A549 (cell line): ENCODE results near the gene RBM24. TPM values are rescaled to one million over a fixed set of nuclear protein-coding genes. Genes with fewer than 3 reads are reported as not detected.
"Not testable (repeated sequence)": the region's sequence is repeated elsewhere in the genome, so short reads cannot be mapped to it uniquely, and the experiment has no call there.

Experiments used
- ATAC-seq, 2 experiments: fragments of 200-7000 bp in 1 of 2; fragments of >200 bp in 1 of 2; cut with Nextera tagmentation in 1 of 2; cut with Tn5 transposase in 1 of 2; 3 replicates each; pipeline versions ENCODE4 v1.8.0 to v1.9.1; 2018 to 2020; ENCODE audit warnings: mild to moderate bottlenecking in 1 of 2, moderate library complexity in 1 of 2
- CTCF ChIA-PET: fragments of 300-600 bp; sonication (Branson Sonifier 250); formaldehyde crosslinking; extraction: SDS; loops from one replicate; lab custom pipeline; 2021; ENCODE audit warnings: antibody characterized with exemption, inconsistent platforms; lab: Yijun Ruan, JAX
- POLR2A ChIA-PET: fragments of 350-600 bp; formaldehyde crosslinking; extraction: SDS; loops from one replicate; lab custom pipeline; 2021; ENCODE audit warnings: antibody characterized with exemption, inconsistent platforms; lab: Yijun Ruan, JAX
- DNase-seq, 2 experiments: peaks; one replicate each; pipeline versions ENCODE4 v3.0.0 to v3.0.0-alpha.2; 2011 to 2016; ENCODE audit warnings: low read depth in 1 of 2, low spot score in 1 of 2
- FAIRE-seq: peaks from 2 replicates; lab custom pipeline; 2011; peaks lifted over from hg19 to GRCh38; lab: Jason Lieb, UNC
- H3K27ac ChIP-seq, 2 experiments: fragments of >200 bp; sonication (Bioruptor Twin); formaldehyde crosslinking; 3 replicates each; pipeline ENCODE4 v1.5.1; 2016 to 2017
- H3K4me1 ChIP-seq: fragments of >200 bp; sonication (Bioruptor Twin); formaldehyde crosslinking; 3 replicates; pipeline ENCODE4 v1.6.1; 2016
- H3K4me2 ChIP-seq: fragments of >200 bp; sonication (Bioruptor Twin); formaldehyde crosslinking; 3 replicates; pipeline ENCODE4 v1.6.1; 2016
- H3K4me3 ChIP-seq: fragments of >200 bp; sonication (Bioruptor Twin); formaldehyde crosslinking; 3 replicates; pipeline ENCODE4 v1.5.1; 2016
- H3K9me3 ChIP-seq: fragments of >200 bp; sonication (Bioruptor Twin); formaldehyde crosslinking; 3 replicates; pipeline ENCODE4 v1.6.1; 2016
- CBX8 ChIP-seq: fragments of 200-600 bp; sonication (generic); IDR thresholded peaks from 2 replicates; pipeline ENCODE4 v1.6.1; 2016
- CTCF ChIP-seq: fragments of >200 bp; sonication (Bioruptor Twin); formaldehyde crosslinking; IDR thresholded peaks from 3 replicates; pipeline ENCODE4 v1.5.1; 2016
- E2F6 ChIP-seq: IDR thresholded peaks from 2 replicates; pipeline ENCODE4 v1.6.1; 2012; ENCODE audit warnings: low read depth, borderline replicate concordance
- EP300 ChIP-seq, 2 experiments: fragments of >200 bp; sonication (Bioruptor Twin); formaldehyde crosslinking; IDR thresholded peaks; 2 replicates in 1 of 2; 3 replicates in 1 of 2; pipeline ENCODE4 v1.6.1; 2016 to 2017
- HDAC2 ChIP-seq: fragments of 200-600 bp; sonication (generic); IDR thresholded peaks from 2 replicates; pipeline ENCODE4 v1.6.1; 2016
- HOXA7 ChIP-seq: fragments of 250-450 bp; sonication (Bioruptor Pico); IDR thresholded peaks from 2 replicates; pipeline ENCODE4 v1.5.0; 2020; ENCODE audit warnings: mild to moderate bottlenecking, moderate library complexity
- KDM5A ChIP-seq: fragments of 200-600 bp; sonication (generic); IDR thresholded peaks from 2 replicates; pipeline ENCODE4 v1.6.1; 2016; ENCODE audit warnings: antibody characterized with exemption, mild to moderate bottlenecking
- MAX ChIP-seq: IDR thresholded peaks from 2 replicates; pipeline ENCODE4 v1.6.1; 2012
- NPAS2 ChIP-seq: fragments of 250-450 bp; sonication (Bioruptor Pico); IDR thresholded peaks from 2 replicates; pipeline ENCODE4 v1.8.0; 2022; ENCODE audit warnings: mild to moderate bottlenecking, moderate library complexity, borderline replicate concordance
- PHF8 ChIP-seq: fragments of 200-600 bp; sonication (generic); IDR thresholded peaks from 2 replicates; pipeline ENCODE4 v1.6.1; 2016; ENCODE audit warnings: low read depth, mild to moderate bottlenecking, antibody characterized with exemption, moderate library complexity, borderline replicate concordance
- RARB ChIP-seq: fragments of 250-450 bp; sonication (Bioruptor Pico); IDR thresholded peaks from 2 replicates; pipeline ENCODE4 v1.8.0; 2021; ENCODE audit warnings: mild to moderate bottlenecking, moderate library complexity
- RCOR1 ChIP-seq: fragments of 150-350 bp; IDR thresholded peaks from 2 replicates; pipeline ENCODE4 v1.6.1; 2014; ENCODE audit warnings: antibody characterized with exemption, low read length, low read depth
- REST ChIP-seq: fragments of 200-600 bp; sonication (generic); IDR thresholded peaks from 2 replicates; pipeline ENCODE4 v1.6.1; 2016; ENCODE audit warnings: antibody characterized with exemption, mild to moderate bottlenecking, moderate library complexity
- RFX5 ChIP-seq: fragments of 450-650 bp; IDR thresholded peaks from 2 replicates; pipeline ENCODE4 v1.7.1; 2014; ENCODE audit warnings: antibody characterized with exemption, mild to moderate bottlenecking, moderate library complexity
- USF2 ChIP-seq: fragments of 450-650 bp; IDR thresholded peaks from 2 replicates; pipeline ENCODE4 v1.6.1; 2014; ENCODE audit warnings: antibody characterized with exemption
- ZNF302 ChIP-seq: fragments of 250-450 bp; sonication (Bioruptor Pico); IDR thresholded peaks from 2 replicates; pipeline ENCODE4 v1.9.0; 2021; ENCODE audit warnings: inconsistent platforms, mild to moderate bottlenecking, moderate library complexity
- WGBS: methylation state at CpG from one replicate; pipeline ENCODE4 v1.1.6; 2017; ENCODE audit errors: missing lambda C conversion rate; 5-methylcytosine and 5-hydroxymethylcytosine counted together
- polyA plus RNA-seq, 4 experiments: library from polyadenylated mRNA; depleted of rRNA in 3 of 4; stranded (reverse); fragments of >200 nt; fragmentation: RNase III in 1 of 4; extraction: RNeasy Plus Mini Kit Qiagen cat#74134 plus additional on column Dnase treatment in 1 of 4; gene quantifications; 2 replicates in 3 of 4; 3 replicates in 1 of 4; pipeline ENCODE4 v1.2.3, GENCODE V29; 2011 to 2017

Gene RBM24
- polyA plus RNA-seq, 2 of the 4 experiments (the other 2 are of a cell fraction) = 13.7 to 27.5 TPM

GRCh38 chr6:17318435-17319165, 37.4 kb downstream of the RBM24 start:
- Histone ChIP-seq H3K4me2 (no peak overlapping the region), H3K4me3 (no peak overlapping the region), H3K27ac (no peak overlapping the region), H3K4me1 (no peaks in the 10 kb centered on the region), H3K9me3 (no peaks in the 10 kb centered on the region)
- ChIA-PET CTCF (no interaction called here), POLR2A (no interaction called here)
- FAIRE-seq (no peak), ATAC-seq (no peak), DNase-seq (no peak)
- 79% methylated on average over 5 of the region's 5 CpGs for WGBS
- no peak for TF ChIP-seq ZNF302 (CRISPR knock-in tag)

- H3K4me1 ChIP-seq, ATAC-seq, H3K27ac ChIP-seq, H3K4me3 ChIP-seq, H3K4me2 ChIP-seq, H3K9me3 ChIP-seq, POLR2A ChIA-PET, FAIRE-seq, DNase-seq, CTCF ChIA-PET: not testable (repeated sequence)
- WGBS = 97% methylated on average over 7 of the region's 7 CpGs
These were observed 39.1 kb downstream of the RBM24 start for GRCh38 chr6:17320266-17320665.

GRCh38 chr6:17331238-17331637, 50.1 kb downstream of the RBM24 start:
- 74% methylated on average over 5 of the region's 5 CpGs for WGBS
- POLR2A ChIA-PET = no interaction called here

More at GRCh38 chr6:17331238-17331637, 50.1 kb downstream of the RBM24 start:
- Histone ChIP-seq H3K4me1 (peaks cover 15% of the 10 kb centered on the region), H3K27ac (no peak overlapping the region), H3K4me3 (no peak overlapping the region), H3K4me2 (no peak overlapping the region), H3K9me3 (no peaks in the 10 kb centered on the region)
- FAIRE-seq (no peak), DNase-seq (no peak), ATAC-seq (no peak)
- CTCF ChIA-PET = interaction anchor here (0.7 kb wide), 2 partner anchors 160 to 161 kb away, joined by 3 read pairs; no protein-coding TSS in a partner anchor
- TF ChIP-seq USF2 = no peak
- no peak for TF ChIP-seq CTCF
- TF ChIP-seq PHF8 = no peak
- no peak for TF ChIP-seq REST
- TF ChIP-seq EP300 (IDR thresholded peaks at IDR 0.05) = no peak
- no peak for TF ChIP-seq HOXA7 (CRISPR knock-in tag)
- TF ChIP-seq KDM5A = no peak
- TF ChIP-seq MAX = no peak
- TF ChIP-seq RFX5 = no peak
- TF ChIP-seq CBX8 = no peak
- no peak for TF ChIP-seq NPAS2
- TF ChIP-seq RCOR1 = no peak
- no peak for TF ChIP-seq E2F6
- TF ChIP-seq RARB (CRISPR knock-in tag) = no peak
- no peak for TF ChIP-seq HDAC2
